Astrocyte of the cerebellum (primary cell): ENCODE results near the gene TMSB4X.

ENCODE experiments used
- DNase-seq: peaks from one replicate; pipeline ENCODE4 v3.0.0-alpha.2; 2011; ENCODE audit warnings: low read depth
- H3K4me3 ChIP-seq: 2 replicates; pipeline ENCODE4 v1.5.1; 2011; ENCODE audit warnings: mild to moderate bottlenecking, low read depth, low read length, moderate library complexity
- CTCF ChIP-seq: IDR thresholded peaks from 2 replicates; pipeline ENCODE4 v1.5.1; 2012; ENCODE audit warnings: low read length, low read depth, moderate library complexity, mild to moderate bottlenecking; ENCODE audit errors: missing control alignments
- in situ Hi-C: cut with HindIII; loops from 2 replicates; pipeline ENCODE4 v1.10.0; 2017; ENCODE audit warnings: low sequenced_read_pairs

Gene TMSB4X

GRCh38 chrX:12965131-12965940, 9.6 kb upstream of the TMSB4X start:
- H3K4me3 ChIP-seq = no peak overlapping the region
- DNase-seq = no peak
- TF ChIP-seq CTCF = no peak
- in situ Hi-C loops = no loop called here

GRCh38 chrX:12966151-12966550, 8.8 kb upstream of the TMSB4X start:
- in situ Hi-C loops = no loop called here
- TF ChIP-seq CTCF = no peak
- H3K4me3 ChIP-seq = no peak overlapping the region
- no peak for DNase-seq

- in situ Hi-C loops = no loop called here
- no peak for TF ChIP-seq CTCF
- no peak for DNase-seq
- H3K4me3 ChIP-seq = no peak overlapping the region
Measured at GRCh38 chrX:12967711-12968465, 7.0 kb upstream of the TMSB4X start.

GRCh38 chrX:12970691-12971202, 4.2 kb upstream of the TMSB4X start:
- no peak overlapping the region for H3K4me3 ChIP-seq
- in situ Hi-C loops = no loop called here
- TF ChIP-seq CTCF = peak; percentile 60
- no peak for DNase-seq

- no peak overlapping the region for H3K4me3 ChIP-seq
- TF ChIP-seq CTCF = no peak
- DNase-seq = no peak
- in situ Hi-C loops = no loop called here
Measured at GRCh38 chrX:12971282-12972003, 3.5 kb upstream of the TMSB4X start.

- in situ Hi-C loops = no loop called here
- no peak for DNase-seq
- no peak for TF ChIP-seq CTCF
- no peak overlapping the region for H3K4me3 ChIP-seq
Measured at GRCh38 chrX:12972243-12972642, 2.7 kb upstream of the TMSB4X start.
